Esophagus muscularis mucosa (tissue), 4 donors: Measurements from ENCODE around the gene NKIRAS2. TPM values are rescaled to one million over a fixed set of nuclear protein-coding genes. Genes with fewer than 3 reads are reported as not detected.
A peak's percentile ranks its signal among the peaks of the same experiment; 100 is the strongest.
"Not testable (repeated sequence)": the region's sequence is repeated elsewhere in the genome, so short reads cannot be mapped to it uniquely, and the experiment has no call there.

Experiments
- DNase-seq: peaks from one replicate; pipeline ENCODE4 v3.0.0-alpha.2; 2017; ENCODE audit errors: extremely low spot score
- H3K27ac ChIP-seq, 4 donors: fragments of 200-600 bp; sonication (generic); replicated peaks in 1 of 4; 1 replicate in 3 of 4; 2 replicates in 1 of 4; pipeline ENCODE4 v1.5.1; 2016 to 2019; ENCODE audit warnings: mild to moderate bottlenecking in 1 of 4
- H3K27me3 ChIP-seq, 4 donors: fragments of 200-600 bp; sonication (generic); one replicate each; pipeline versions ENCODE4 v1.5.1 to v1.6.0; 2016 to 2019
- H3K36me3 ChIP-seq, 4 donors: fragments of 200-600 bp; sonication (generic); one replicate each; pipeline ENCODE4 v1.5.1; 2016 to 2019
- H3K4me1 ChIP-seq, 4 donors: fragments of 200-600 bp; sonication (generic); one replicate each; pipeline ENCODE4 v1.5.1; 2016 to 2019
- H3K4me3 ChIP-seq, 4 donors: fragments of 200-600 bp; sonication (generic); 1 replicate in 2 of 4; 2 replicates in 2 of 4; pipeline ENCODE4 v1.5.1; 2016 to 2019; ENCODE audit warnings: mild to moderate bottlenecking in 4 of 4, moderate library complexity in 1 of 4
- H3K9me3 ChIP-seq, 4 donors: fragments of 200-600 bp; sonication (generic); 1 replicate in 3 of 4; 2 replicates in 1 of 4; pipeline ENCODE4 v1.5.1; 2016 to 2019
- EP300 ChIP-seq: sonication (generic); formaldehyde crosslinking; IDR thresholded peaks from one replicate; pipeline ENCODE4 v1.6.1; 2017; ENCODE audit warnings: antibody characterized with exemption
- POLR2A ChIP-seq: fragments of 450-650 bp; IDR thresholded peaks from one replicate; pipeline ENCODE4 v1.6.1; 2017; ENCODE audit warnings: antibody characterized with exemption, moderate library complexity, mild to moderate bottlenecking, low read depth
- POLR2AphosphoS5 ChIP-seq, 2 donors: sonication (generic); formaldehyde crosslinking; IDR thresholded peaks; one replicate each; pipeline ENCODE4 v1.6.1; 2017; ENCODE audit warnings: antibody characterized with exemption in 2 of 2
- WGBS: methylation state at CpG from one replicate; pipeline ENCODE4 v1.1.5; 2018; 5-methylcytosine and 5-hydroxymethylcytosine counted together
- intact Hi-C: fragments of 100-400 bp; cut with DNase I; formaldehyde crosslinking; loops from one replicate; pipeline ENCODE4 v1.15.1; 2023
- total RNA-seq, 4 donors: library from RNA; depleted of rRNA; stranded (reverse); fragments of >200 nt; gene quantifications; one replicate each; pipeline versions ENCODE4 v1.1.0 to v1.2.1, GENCODE V29; 2016
- TF ChIP-seq, protein P1 (sequence below), 3 experiments: fragments of 200-600 bp in 2 of 3; fragments of 450-650 bp in 1 of 3; sonication (generic) in 2 of 3; IDR thresholded peaks; one replicate each; pipeline ENCODE4 v1.5.1; 2017 to 2019; ENCODE audit warnings: antibody characterized with exemption in 3 of 3, mild to moderate bottlenecking in 2 of 3, moderate library complexity in 1 of 3

Gene NKIRAS2
- total RNA-seq, 4 donors from 2014 or later: 44.0 to 74.3 (median 59.0) TPM

DNA sequence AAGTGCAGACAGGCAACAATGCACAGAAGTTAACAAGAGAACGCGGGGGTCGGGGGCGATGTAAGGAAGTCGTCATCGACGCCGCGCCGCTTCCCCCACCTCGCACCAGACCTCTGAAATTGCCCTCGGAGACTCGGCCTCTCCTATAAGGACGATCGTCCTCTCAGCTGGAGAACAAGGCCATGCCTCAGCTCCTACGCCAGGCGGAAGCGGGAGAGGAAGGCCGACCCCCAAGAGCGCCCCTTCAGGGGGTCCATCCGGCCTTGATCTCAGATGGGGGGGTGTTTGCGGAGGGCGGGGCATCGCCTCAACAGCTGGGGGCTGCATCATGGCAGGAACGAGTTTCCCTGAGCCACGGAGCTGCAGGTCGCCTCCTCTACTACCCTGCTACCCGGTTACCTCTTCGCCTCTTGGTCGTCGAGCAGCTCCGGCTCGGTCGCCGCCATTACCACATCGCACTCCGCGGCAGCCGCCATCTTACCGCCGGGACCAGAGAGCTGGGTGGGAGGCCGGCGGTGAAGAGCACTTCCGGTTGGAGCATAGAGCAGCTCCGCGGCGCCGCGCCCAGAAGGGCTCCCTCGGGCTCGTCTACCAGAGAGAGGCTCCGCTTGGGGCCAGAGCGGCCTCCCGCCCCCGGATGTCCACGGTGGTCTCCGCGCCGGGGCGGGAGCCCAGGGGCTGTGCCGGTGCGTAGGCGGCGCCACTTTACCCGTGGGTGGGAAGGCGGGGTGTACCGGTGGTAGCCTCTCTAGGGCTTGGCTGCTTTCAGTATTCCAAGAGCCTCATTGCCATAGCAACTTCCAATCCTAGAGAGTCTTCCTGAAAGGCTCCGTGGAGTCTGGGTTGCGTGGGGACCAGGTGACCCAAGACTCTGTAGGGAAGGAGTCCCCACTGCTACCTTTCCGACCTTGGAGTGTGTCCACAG is 2.7 kb upstream of the NKIRAS2 start, which contains the start of gene DNAJC7:
Gene DNAJC7, minus strand, starts transcription at position 499 of the 925 bp plus-strand sequence. Its CDS starts 23 bp downstream, at position 476.
- intact Hi-C loops: no loop called here

DNA sequence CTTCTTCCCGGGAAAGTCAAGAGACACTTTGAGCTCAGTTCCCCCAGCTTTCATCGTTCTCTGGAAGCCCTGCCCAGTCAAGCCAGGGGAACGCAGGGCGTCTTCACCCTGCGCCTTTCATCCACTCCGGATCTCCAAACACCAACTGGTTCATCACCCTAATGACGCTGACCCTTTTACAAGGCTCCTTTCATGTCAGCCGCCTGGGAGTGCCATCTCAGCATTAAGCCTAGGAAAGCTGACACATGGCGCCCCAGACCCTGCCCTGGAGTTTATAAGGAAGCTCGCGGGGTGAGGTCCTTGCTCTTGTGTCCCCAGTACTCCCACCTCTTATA is 2.1 kb upstream of the NKIRAS2 start:
- DNase-seq: no peak
- H3K4me3 ChIP-seq: peak overlapping the region; percentile 65 to 95 (median 78)
- peaks cover 8 to 15% (median 9%) of the 10 kb centered on the region in 4 donors for H3K36me3 ChIP-seq
- no peaks in the 10 kb centered on the region for H3K27me3 ChIP-seq
- peaks cover 50 to 75% (median 66%) of the 10 kb centered on the region in 4 donors for H3K4me1 ChIP-seq
- peak overlapping the region; percentile 82 to 92 (median 90) for H3K27ac ChIP-seq
- 11% methylated on average over 6 of the region's 11 CpGs for WGBS
- no peak for TF ChIP-seq EP300
- TF ChIP-seq, protein P1, sequence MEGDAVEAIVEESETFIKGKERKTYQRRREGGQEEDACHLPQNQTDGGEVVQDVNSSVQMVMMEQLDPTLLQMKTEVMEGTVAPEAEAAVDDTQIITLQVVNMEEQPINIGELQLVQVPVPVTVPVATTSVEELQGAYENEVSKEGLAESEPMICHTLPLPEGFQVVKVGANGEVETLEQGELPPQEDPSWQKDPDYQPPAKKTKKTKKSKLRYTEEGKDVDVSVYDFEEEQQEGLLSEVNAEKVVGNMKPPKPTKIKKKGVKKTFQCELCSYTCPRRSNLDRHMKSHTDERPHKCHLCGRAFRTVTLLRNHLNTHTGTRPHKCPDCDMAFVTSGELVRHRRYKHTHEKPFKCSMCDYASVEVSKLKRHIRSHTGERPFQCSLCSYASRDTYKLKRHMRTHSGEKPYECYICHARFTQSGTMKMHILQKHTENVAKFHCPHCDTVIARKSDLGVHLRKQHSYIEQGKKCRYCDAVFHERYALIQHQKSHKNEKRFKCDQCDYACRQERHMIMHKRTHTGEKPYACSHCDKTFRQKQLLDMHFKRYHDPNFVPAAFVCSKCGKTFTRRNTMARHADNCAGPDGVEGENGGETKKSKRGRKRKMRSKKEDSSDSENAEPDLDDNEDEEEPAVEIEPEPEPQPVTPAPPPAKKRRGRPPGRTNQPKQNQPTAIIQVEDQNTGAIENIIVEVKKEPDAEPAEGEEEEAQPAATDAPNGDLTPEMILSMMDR (IDR thresholded peaks at IDR 0.05): no peak
- no peak for TF ChIP-seq POLR2AphosphoS5 (IDR thresholded peaks at IDR 0.05)
- TF ChIP-seq POLR2A: no peak
- H3K9me3 ChIP-seq: no peaks in the 10 kb centered on the region
- intact Hi-C loops: loop anchor here (2.0 kb wide), 1 partner anchor 51 kb away; the partner anchor contains the start of gene CNP

More for the DNA sequence above, 2.7 kb upstream of the NKIRAS2 start, which contains the start of gene DNAJC7:
- no peaks in the 10 kb centered on the region for H3K27me3 ChIP-seq
- peaks cover 55 to 81% (median 72%) of the 10 kb centered on the region in 4 donors for H3K4me1 ChIP-seq
- DNase-seq: peak; percentile 96
- TF ChIP-seq, protein P1 (IDR thresholded peaks at IDR 0.05): peak in 2 of 3 experiments; percentile 23 to 45
- TF ChIP-seq POLR2AphosphoS5 (IDR thresholded peaks at IDR 0.05) (peak; percentile 84 to 86), POLR2A (peak; percentile 42), EP300 (no peak)
- H3K27ac ChIP-seq: peak within 1 kb of the TSS; percentile 82 to 92 (median 90)
- under 1% methylated on average over 61 of the region's 70 CpGs for WGBS
- peaks cover 2 to 9% (median 3%) of the 10 kb centered on the region in 4 donors for H3K36me3 ChIP-seq
- no peaks in the 10 kb centered on the region for H3K9me3 ChIP-seq
- peak within 1 kb of the TSS; percentile 65 to 95 (median 78) for H3K4me3 ChIP-seq

DNA sequence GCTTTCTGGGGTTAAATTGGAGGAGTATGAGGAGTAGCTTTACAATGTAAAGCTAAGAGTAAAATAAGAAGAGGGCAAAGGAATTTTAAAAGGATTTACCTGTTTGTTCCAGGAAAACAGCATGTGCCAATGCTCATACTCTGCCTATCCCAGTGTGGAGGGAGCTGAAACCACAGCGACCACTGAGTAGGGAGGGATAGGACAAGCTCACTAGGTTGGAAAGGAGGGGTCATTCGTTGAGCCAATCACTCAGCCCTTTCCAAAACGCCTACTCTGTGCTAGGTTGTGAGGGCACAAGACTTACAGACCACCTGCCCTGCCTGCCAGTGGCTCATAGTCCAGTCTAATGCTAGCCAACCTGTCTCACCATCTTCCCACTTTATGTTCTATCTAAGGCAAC is 1.6 kb upstream of the NKIRAS2 start:
- Histone ChIP-seq H3K27me3 (no peaks in the 10 kb centered on the region), H3K4me1 (peaks cover 45 to 70% (median 61%) of the 10 kb centered on the region in 4 donors), H3K4me3 (peak overlapping the region; percentile 65 to 95 (median 78)), H3K36me3 (peaks cover 10 to 20% (median 14%) of the 10 kb centered on the region in 4 donors), H3K27ac (peak overlapping the region in 3 of 4 donors; percentile 82 to 92 (median 91)), H3K9me3 (no peaks in the 10 kb centered on the region)
- intact Hi-C loops: loop anchor here (2.0 kb wide), 1 partner anchor 52 kb away; the partner anchor contains the start of gene CNP
- TF ChIP-seq EP300 (no peak), POLR2A (no peak), POLR2AphosphoS5 (IDR thresholded peaks at IDR 0.05) (no peak)
- TF ChIP-seq, protein P1 (IDR thresholded peaks at IDR 0.05): no peak
- no peak for DNase-seq
- 27% methylated on average over 3 of the region's 3 CpGs for WGBS

DNA sequence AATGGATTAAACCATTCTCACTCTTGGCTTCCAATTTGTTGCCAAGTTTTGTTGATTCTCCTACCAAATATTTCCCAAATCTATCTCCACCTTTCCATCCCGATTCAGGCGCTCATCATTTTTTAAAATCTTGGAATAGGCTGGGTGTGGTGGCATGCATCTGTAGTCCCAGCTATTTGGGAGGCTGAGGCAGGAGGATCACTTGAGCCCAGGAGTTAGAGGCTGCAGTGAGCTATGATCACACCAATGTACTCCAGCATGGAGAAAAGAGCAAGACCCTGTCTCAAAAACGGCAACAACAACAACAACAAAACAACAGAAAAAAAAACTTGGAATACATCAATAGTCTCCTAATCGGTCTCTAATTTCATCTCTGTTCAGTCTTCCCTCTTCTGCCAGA is 902 bp upstream of the NKIRAS2 start:
- no peaks in the 10 kb centered on the region for H3K9me3 ChIP-seq
- H3K36me3 ChIP-seq: peaks cover 17 to 27% (median 21%) of the 10 kb centered on the region in 4 donors
- intact Hi-C loops: loop anchor here (2.0 kb wide), 1 partner anchor 52 kb away; the partner anchor contains the start of gene CNP
- H3K4me1 ChIP-seq: peaks cover 42 to 66% (median 56%) of the 10 kb centered on the region in 4 donors
- no peak overlapping the region for H3K27ac ChIP-seq
- H3K4me3 ChIP-seq: peak overlapping the region in 1 of 4 donors; percentile 76
- no peaks in the 10 kb centered on the region for H3K27me3 ChIP-seq
- TF ChIP-seq POLR2AphosphoS5 (IDR thresholded peaks at IDR 0.05) (no peak), POLR2A (no peak), EP300 (no peak)
- TF ChIP-seq, protein P1 (IDR thresholded peaks at IDR 0.05): no peak
- WGBS: 89% methylated on average over 4 of the region's 4 CpGs
- no peak for DNase-seq

DNA sequence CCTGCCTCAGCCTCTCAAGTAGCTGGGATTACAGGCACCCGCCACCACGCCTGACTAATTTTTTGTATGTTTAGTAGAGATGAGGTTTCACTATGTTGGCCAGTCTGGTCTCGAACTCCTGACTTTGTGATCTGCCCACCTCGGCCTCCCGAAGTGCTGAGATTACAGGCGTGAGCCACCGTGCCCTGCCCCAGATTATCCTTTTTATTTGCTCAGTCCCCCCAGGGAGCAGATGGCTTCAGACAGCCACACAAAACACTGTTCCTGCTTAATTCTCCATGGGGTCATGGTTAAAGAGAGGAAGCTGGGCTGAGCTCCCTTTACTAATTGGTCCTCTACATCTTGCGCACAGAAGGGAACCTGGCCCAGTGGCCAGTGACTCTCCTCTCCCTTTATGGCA is 955 bp downstream of the NKIRAS2 start:
- H3K36me3 ChIP-seq: peaks cover 19 to 31% (median 24%) of the 10 kb centered on the region in 4 donors
- intact Hi-C loops, H3K27me3 ChIP-seq, DNase-seq, H3K9me3 ChIP-seq: not testable (repeated sequence)
- 86% methylated on average over 8 of the region's 8 CpGs for WGBS
- H3K4me3 ChIP-seq: peak overlapping the region; percentile 71 to 86 (median 76)
- peak overlapping the region in 3 of 4 donors; percentile 81 to 87 (median 84) for H3K27ac ChIP-seq
- H3K4me1 ChIP-seq: peaks cover 42 to 64% (median 53%) of the 10 kb centered on the region in 4 donors
